Type B pancreatic cell (in vitro differentiated cells): ENCODE results near the gene BDH1. TPM values are rescaled to one million over a fixed set of nuclear protein-coding genes. Genes with fewer than 3 reads are reported as not detected.
"Not testable (repeated sequence)": the region's sequence is repeated elsewhere in the genome, so short reads cannot be mapped to it uniquely, and the experiment has no call there.

Experiments
- DNase-seq: peaks from one replicate; pipeline ENCODE4 v3.0.0; 2021; ENCODE audit warnings: mixed read lengths; ENCODE audit not compliant: unreplicated experiment; ENCODE audit errors: extremely low spot score
- H3K27ac Mint-ChIP-seq: 2 replicates; pipeline ENCODE4 v1.8.0; 2021; ENCODE audit warnings: mild to moderate bottlenecking, mixed read lengths
- H3K27me3 Mint-ChIP-seq: 2 replicates; pipeline ENCODE4 v1.8.0; 2021; ENCODE audit warnings: mixed read lengths
- H3K36me3 Mint-ChIP-seq: 2 replicates; pipeline ENCODE4 v1.8.0; 2021; ENCODE audit warnings: mixed read lengths
- H3K4me1 Mint-ChIP-seq: one replicate; pipeline ENCODE4 v1.8.0; 2021; ENCODE audit warnings: mixed read lengths; ENCODE audit not compliant: unreplicated experiment
- H3K4me3 Mint-ChIP-seq: 2 replicates; pipeline ENCODE4 v1.8.0; 2021; ENCODE audit warnings: mild to moderate bottlenecking, mixed read lengths
- H3K9me3 Mint-ChIP-seq: 2 replicates; pipeline ENCODE4 v1.8.0; 2021; ENCODE audit warnings: mixed read lengths
- CTCF ChIP-seq: fragments of 200-600 bp; sonication (generic); conservative IDR thresholded peaks from 2 replicates; pipeline ENCODE4 v1.5.0; 2021; ENCODE audit warnings: antibody characterized with exemption, mild to moderate bottlenecking
- total RNA-seq: library from RNA; stranded (reverse); gene quantifications from 2 replicates; pipeline ENCODE4 v1.2.1, GENCODE V29; 2021; ENCODE audit warnings: low replicate concordance

Gene BDH1
- total RNA-seq, 1 donor from 2014 or later, result 32.0 TPM

GRCh38 chr3:197575362-197575761 lies 19.6 kb upstream of the BDH1 start:
- Mint-ChIP-seq H3K36me3 (peaks cover 4% of the 10 kb centered on the region), H3K9me3 (peaks cover 12% of the 10 kb centered on the region), H3K4me1 (peaks cover 7% of the 10 kb centered on the region), H3K27ac (no peak overlapping the region), H3K4me3 (no peak overlapping the region), H3K27me3 (no peaks in the 10 kb centered on the region)
- no peak for TF ChIP-seq CTCF
- DNase-seq, result no peak

GRCh38 chr3:197574396-197574991 lies 18.7 kb upstream of the BDH1 start:
- peaks cover 12% of the 10 kb centered on the region for H3K9me3 Mint-ChIP-seq
- not testable (repeated sequence) for H3K36me3 Mint-ChIP-seq, DNase-seq, H3K27me3 Mint-ChIP-seq, H3K4me3 Mint-ChIP-seq, H3K4me1 Mint-ChIP-seq, H3K27ac Mint-ChIP-seq

- H3K4me1 Mint-ChIP-seq, result peaks cover 7% of the 10 kb centered on the region
- DNase-seq, result no peak
- no peak overlapping the region for H3K4me3 Mint-ChIP-seq
Measured at GRCh38 chr3:197573048-197573767, 17.4 kb upstream of the BDH1 start.

GRCh38 chr3:197571880-197572172 lies 16.1 kb upstream of the BDH1 start:
- H3K27ac Mint-ChIP-seq, DNase-seq, H3K9me3 Mint-ChIP-seq, H3K4me1 Mint-ChIP-seq, H3K36me3 Mint-ChIP-seq, H3K4me3 Mint-ChIP-seq, H3K27me3 Mint-ChIP-seq: not testable (repeated sequence)

More at GRCh38 chr3:197573048-197573767, 17.4 kb upstream of the BDH1 start:
- Mint-ChIP-seq H3K27me3 (no peaks in the 10 kb centered on the region), H3K36me3 (no peaks in the 10 kb centered on the region), H3K9me3 (peaks cover 8% of the 10 kb centered on the region), H3K27ac (no peak overlapping the region)
- no peak for TF ChIP-seq CTCF

GRCh38 chr3:197571074-197571879 lies 15.5 kb upstream of the BDH1 start:
- not testable (repeated sequence) for H3K27me3 Mint-ChIP-seq, H3K4me3 Mint-ChIP-seq, H3K9me3 Mint-ChIP-seq, DNase-seq, H3K4me1 Mint-ChIP-seq, H3K36me3 Mint-ChIP-seq, H3K27ac Mint-ChIP-seq

GRCh38 chr3:197569433-197569832 lies 13.7 kb upstream of the BDH1 start:
- H3K4me3 Mint-ChIP-seq, result not testable (repeated sequence)

GRCh38 chr3:197567904-197568681 lies 12.3 kb upstream of the BDH1 start:
- Mint-ChIP-seq H3K27ac (no peak overlapping the region), H3K9me3 (peaks cover 7% of the 10 kb centered on the region), H3K27me3 (no peaks in the 10 kb centered on the region), H3K4me3 (no peak overlapping the region), H3K4me1 (no peaks in the 10 kb centered on the region), H3K36me3 (no peaks in the 10 kb centered on the region)
- no peak for DNase-seq
- no peak for TF ChIP-seq CTCF

More at GRCh38 chr3:197569433-197569832, 13.7 kb upstream of the BDH1 start:
- not testable (repeated sequence) for H3K4me1 Mint-ChIP-seq, H3K27me3 Mint-ChIP-seq, H3K9me3 Mint-ChIP-seq, DNase-seq, H3K27ac Mint-ChIP-seq, H3K36me3 Mint-ChIP-seq

- H3K27me3 Mint-ChIP-seq, H3K9me3 Mint-ChIP-seq, H3K4me3 Mint-ChIP-seq, H3K27ac Mint-ChIP-seq, DNase-seq, H3K4me1 Mint-ChIP-seq, H3K36me3 Mint-ChIP-seq: not testable (repeated sequence)
Measured at GRCh38 chr3:197566155-197566554, 10.4 kb upstream of the BDH1 start.
